Panc1 (cell line): ENCODE results near the gene RBMS3. TPM values are rescaled to one million over a fixed set of nuclear protein-coding genes. Genes with fewer than 3 reads are reported as not detected.

Experiments
- ATAC-seq: fragments of 200-7000 bp; cut with Tn5 transposase; 2 replicates; pipeline ENCODE4 v1.9.1; 2020; ENCODE audit warnings: mild to moderate bottlenecking, moderate library complexity
- BruUV-seq: library from RNA; stranded (reverse); fragments of 400-500 nt; replicated peaks from 2 replicates; lab custom pipeline; 2021; lab: Mats Ljungman, UMichigan
- CTCF ChIA-PET: fragments of 300-600 bp; sonication (Branson Sonifier 250); formaldehyde crosslinking; loops from one replicate; lab custom pipeline; 2022; ENCODE audit warnings: antibody characterized with exemption; lab: Charles Lee
- POLR2A ChIA-PET: fragments of 300-600 bp; sonication (Branson Sonifier 250); formaldehyde crosslinking; loops from one replicate; lab custom pipeline; 2022; ENCODE audit warnings: antibody characterized with exemption; lab: Charles Lee
- DNase-seq: peaks from one replicate; pipeline ENCODE4 v3.0.0-alpha.2; 2010; ENCODE audit warnings: low read depth, low spot score
- H3K27ac ChIP-seq: 2 replicates; pipeline ENCODE4 v1.5.1; 2011; ENCODE audit warnings: mild to moderate bottlenecking, low read length, inconsistent platforms
- H3K27me3 ChIP-seq: fragments of 200-500 bp; sonication (Bioruptor generic); 2 replicates; pipeline ENCODE4 v1.6.0; 2014; ENCODE audit warnings: low read length, inconsistent platforms; ENCODE audit not compliant: control insufficient read depth, insufficient read depth
- H3K36me3 ChIP-seq: fragments of 200-500 bp; sonication (Bioruptor generic); 2 replicates; pipeline ENCODE4 v1.5.1; 2014; ENCODE audit warnings: inconsistent platforms, mild to moderate bottlenecking, low read length, moderate library complexity; ENCODE audit not compliant: control insufficient read depth, insufficient read depth
- H3K4me1 ChIP-seq: 2 replicates; pipeline ENCODE4 v1.5.1; 2011; ENCODE audit warnings: inconsistent platforms, mild to moderate bottlenecking, low read length, moderate library complexity; ENCODE audit not compliant: control insufficient read depth, insufficient read depth
- H3K4me3 ChIP-seq, 2 experiments: 2 replicates each; pipeline ENCODE4 v1.5.1; 2011 to 2012; ENCODE audit warnings: low read depth in 2 of 2, low read length in 2 of 2, mild to moderate bottlenecking in 2 of 2, inconsistent platforms in 1 of 2, moderate library complexity in 1 of 2
- H3K9me3 ChIP-seq: fragments of 200-500 bp; sonication (Bioruptor generic); 2 replicates; pipeline ENCODE4 v1.5.1; 2014; ENCODE audit warnings: low read depth, mild to moderate bottlenecking, inconsistent platforms, low read length, moderate library complexity; ENCODE audit not compliant: control insufficient read depth, insufficient read depth
- CTCF ChIP-seq: fragments of 450-650 bp; IDR thresholded peaks from 2 replicates; pipeline ENCODE4 v1.5.1; 2017; ENCODE audit warnings: mild to moderate bottlenecking
- POLR2AphosphoS5 ChIP-seq: IDR thresholded peaks from 2 replicates; pipeline ENCODE4 v1.6.1; 2012; ENCODE audit warnings: mild to moderate bottlenecking, low read depth, low read length, moderate library complexity
- REST ChIP-seq, 2 experiments: IDR thresholded peaks; 2 replicates each; pipeline ENCODE4 v1.6.1; 2011 to 2012; ENCODE audit warnings: low read depth in 2 of 2, control low read depth in 1 of 2, low read length in 1 of 2, mild to moderate bottlenecking in 1 of 2, moderate library complexity in 1 of 2; ENCODE audit not compliant: insufficient read depth in 1 of 2
- SIN3A ChIP-seq: IDR thresholded peaks from 2 replicates; pipeline ENCODE4 v1.6.1; 2012; ENCODE audit warnings: low read depth, mild to moderate bottlenecking, low read length, moderate library complexity, borderline replicate concordance; ENCODE audit not compliant: insufficient read depth
- TCF7L2 ChIP-seq: IDR thresholded peaks from 2 replicates; pipeline ENCODE4 v1.6.1; 2011; ENCODE audit warnings: mild to moderate bottlenecking, low read depth, low read length, inconsistent platforms
- in situ Hi-C: cut with HindIII; loops from 2 replicates; pipeline ENCODE4 v1.10.0; 2016; ENCODE audit warnings: low sequenced_read_pairs, low pct_unique_long_range_greater_than_20kb
- intact Hi-C: fragments of 100-400 bp; cut with micrococcal nuclease; formaldehyde crosslinking; loops from one replicate; pipeline ENCODE4 v1.10.0; 2022; ENCODE audit not compliant: unreplicated experiment
- total RNA-seq: library from RNA; stranded (reverse); gene quantifications from one replicate; pipeline ENCODE4 v1.2.1, GENCODE V29; 2021; ENCODE audit not compliant: unreplicated experiment

The RBMS3 gene
- total RNA-seq, 1 experiment from 2014 or later: 1.1 TPM

DNA sequence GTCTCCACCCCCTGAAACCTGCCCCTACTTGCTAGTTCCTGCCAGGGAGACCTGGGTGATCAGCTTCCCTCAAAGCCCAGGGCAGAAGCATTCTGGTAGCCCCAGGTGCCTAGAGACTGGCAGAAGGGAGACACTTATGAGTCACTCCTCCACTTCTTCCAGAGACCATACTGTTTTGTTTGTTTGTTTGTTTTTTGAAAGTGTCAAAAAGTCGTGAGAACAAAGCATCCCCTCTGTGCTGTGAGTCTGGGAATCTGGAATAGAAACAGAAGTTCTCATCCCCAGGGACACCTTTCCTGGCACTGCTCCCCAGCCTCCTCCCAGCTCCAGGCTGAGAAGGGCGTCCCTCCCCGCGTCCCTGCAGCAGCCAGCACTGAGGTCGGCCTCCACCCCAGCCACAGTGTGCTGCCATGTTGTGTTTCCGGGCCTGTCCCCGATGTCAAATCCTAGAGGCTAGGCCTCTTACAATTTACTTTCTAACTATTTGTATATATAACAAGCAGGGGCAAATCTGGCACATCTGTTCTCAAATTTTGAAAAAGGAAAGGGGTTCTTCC, 573.0 kb downstream of the RBMS3 start:
- TF ChIP-seq SIN3A (no peak), POLR2AphosphoS5 (no peak), TCF7L2 (no peak), CTCF (no peak), REST (IDR thresholded peaks at IDR 0.05; ENCODE audit: insufficient read depth in 1 of 2, low read depth in 2 of 2, low read length in 1 of 2) (no peak)
- Histone ChIP-seq H3K4me1 (no peaks in the 10 kb centered on the region), H3K9me3 (no peaks in the 10 kb centered on the region), H3K4me3 (no peak overlapping the region), H3K36me3 (no peaks in the 10 kb centered on the region), H3K27ac (no peak overlapping the region), H3K27me3 (no peaks in the 10 kb centered on the region)
- in situ Hi-C loops (no loop called here), intact Hi-C loops (no loop called here)
- ATAC-seq: no peak
- CTCF ChIA-PET: no interaction called here
- DNase-seq: no peak
- POLR2A ChIA-PET: no interaction called here
- no TSS peak for BruUV-seq

DNA sequence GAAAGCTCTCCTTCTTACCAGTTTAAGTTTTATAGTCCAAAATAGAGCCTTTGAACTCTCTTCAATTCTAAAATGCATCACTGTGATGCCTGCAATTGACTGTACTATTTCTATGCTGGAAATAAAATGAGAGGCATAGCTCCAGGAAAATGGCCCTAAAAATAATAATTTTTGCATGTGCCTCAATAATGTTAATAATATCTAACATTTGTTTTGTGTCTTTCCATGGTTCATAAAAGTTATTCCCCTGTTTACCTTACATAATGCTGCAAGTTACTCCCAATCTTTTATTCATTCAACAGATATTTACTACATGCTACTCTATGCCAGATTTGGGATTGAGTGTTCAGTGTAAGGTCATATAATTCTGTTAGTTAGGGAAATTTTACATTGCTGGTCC, 574.0 kb downstream of the RBMS3 start:
- BruUV-seq: no TSS peak
- no peak overlapping the region for H3K4me3 ChIP-seq
- no peaks in the 10 kb centered on the region for H3K27me3 ChIP-seq
- no peaks in the 10 kb centered on the region for H3K9me3 ChIP-seq
- no peaks in the 10 kb centered on the region for H3K4me1 ChIP-seq
- no peak overlapping the region for H3K27ac ChIP-seq
- ChIA-PET CTCF (no interaction called here), POLR2A (no interaction called here)
- in situ Hi-C loops: no loop called here
- intact Hi-C loops: no loop called here
- no peak for ATAC-seq
- no peak for DNase-seq
- TF ChIP-seq REST (IDR thresholded peaks at IDR 0.05; ENCODE audit: insufficient read depth in 1 of 2, low read depth in 2 of 2, low read length in 1 of 2) (no peak), TCF7L2 (no peak), SIN3A (no peak), CTCF (no peak), POLR2AphosphoS5 (no peak)
- no peaks in the 10 kb centered on the region for H3K36me3 ChIP-seq
